H1 (cell line): Measurements from ENCODE around the gene PSPC1. TPM values are rescaled to one million over a fixed set of nuclear protein-coding genes. Genes with fewer than 3 reads are reported as not detected.

Experiments used
- CTCF ChIA-PET: fragments of 300-600 bp; sonication (Branson Sonifier 250); formaldehyde crosslinking; loops from one replicate; lab custom pipeline; 2021; ENCODE audit not compliant: partially characterized antibody; lab: Charles Lee
- POLR2A ChIA-PET: fragments of 300-600 bp; sonication (Branson Sonifier 250); formaldehyde crosslinking; loops from one replicate; lab custom pipeline; 2021; ENCODE audit warnings: inconsistent platforms; ENCODE audit not compliant: partially characterized antibody; lab: Charles Lee
- DNase-seq, 2 experiments: peaks; one replicate each; pipeline versions ENCODE4 v3.0.0 to v3.0.0-alpha.2; 2010 to 2022; ENCODE audit warnings: low spot score in 2 of 2, low read depth in 1 of 2, mixed read lengths in 1 of 2
- FAIRE-seq: peaks from 2 replicates; lab custom pipeline; 2011; peaks lifted over from hg19 to GRCh38; lab: Jason Lieb, UNC
- H2AFZ ChIP-seq: 2 replicates; pipeline ENCODE4 v1.8.1; 2012; ENCODE audit warnings: low read length, inconsistent platforms
- H2AK5ac ChIP-seq: 2 replicates; pipeline ENCODE4 v1.6.1; 2013; ENCODE audit warnings: low read depth, low read length
- H2BK120ac ChIP-seq: replicated peaks from 2 replicates; pipeline ENCODE3; 2013; ENCODE audit warnings: low read depth, low read length, inconsistent platforms
- H2BK12ac ChIP-seq: 2 replicates; pipeline ENCODE4 v1.6.1; 2013; ENCODE audit warnings: low read depth, low read length
- H2BK15ac ChIP-seq: 2 replicates; pipeline ENCODE4 v1.6.1; 2013; ENCODE audit warnings: low read length
- H2BK20ac ChIP-seq: 2 replicates; pipeline ENCODE4 v1.6.1; 2013; ENCODE audit warnings: low read length
- H2BK5ac ChIP-seq: 2 replicates; pipeline ENCODE4 v1.6.1; 2013; ENCODE audit warnings: low read depth, low read length
- H3K14ac ChIP-seq: 2 replicates; pipeline ENCODE4 v1.6.1; 2013; ENCODE audit warnings: inconsistent platforms; ENCODE audit not compliant: insufficient read length
- H3K18ac ChIP-seq: 2 replicates; pipeline ENCODE4 v1.6.1; 2013; ENCODE audit warnings: low read length; ENCODE audit errors: extremely low read depth
- H3K23ac ChIP-seq: 2 replicates; pipeline ENCODE4 v1.6.1; 2013; ENCODE audit warnings: inconsistent platforms; ENCODE audit not compliant: insufficient read length
- H3K23me2 ChIP-seq: 2 replicates; pipeline ENCODE4 v1.6.1; 2013; ENCODE audit warnings: low read depth, low read length
- H3K27ac ChIP-seq: 2 replicates; pipeline ENCODE4 v1.6.1; 2011; ENCODE audit warnings: low read depth, low read length, inconsistent platforms
- H3K27me3 ChIP-seq, 4 experiments: replicated peaks in 1 of 4; 1 replicate in 1 of 4; 2 replicates in 3 of 4; pipeline versions ENCODE4 v1.6.1 to v1.8.1; 2011 to 2013; ENCODE audit warnings: low read length in 3 of 4, mild to moderate bottlenecking in 3 of 4, inconsistent platforms in 2 of 4, mixed read lengths in 2 of 4, moderate library complexity in 1 of 4; ENCODE audit not compliant: control insufficient read depth in 3 of 4, insufficient read depth in 3 of 4; ENCODE audit errors: extremely low read depth in 1 of 4
- H3K36me3 ChIP-seq, 4 experiments: 2 replicates each; pipeline versions ENCODE4 v1.6.1 to v1.8.1; 2011 to 2013; ENCODE audit warnings: mild to moderate bottlenecking in 4 of 4, low read length in 3 of 4, moderate library complexity in 2 of 4, control low read depth in 1 of 4, inconsistent platforms in 1 of 4; ENCODE audit not compliant: insufficient read depth in 4 of 4, control insufficient read depth in 2 of 4
- H3K4ac ChIP-seq: replicated peaks from 2 replicates; pipeline ENCODE3; 2013; ENCODE audit warnings: low read length, low read depth, mixed read lengths, inconsistent platforms; ENCODE audit not compliant: insufficient read length
- H3K4me1 ChIP-seq, 4 experiments: replicated peaks in 1 of 4; 1 replicate in 1 of 4; 2 replicates in 3 of 4; pipeline versions ENCODE4 v1.6.1 to v1.8.1; 2011 to 2013; ENCODE audit warnings: low read length in 3 of 4, inconsistent platforms in 2 of 4, mixed read lengths in 1 of 4; ENCODE audit not compliant: insufficient read depth in 4 of 4, control insufficient read depth in 3 of 4
- H3K4me2 ChIP-seq, 2 experiments: 2 replicates each; pipeline versions ENCODE4 v1.6.1 to v1.8.1; 2011 to 2013; ENCODE audit warnings: low read depth in 2 of 2, low read length in 2 of 2, control low read depth in 1 of 2, inconsistent platforms in 1 of 2, mild to moderate bottlenecking in 1 of 2; ENCODE audit not compliant: insufficient read depth in 1 of 2
- H3K4me3 ChIP-seq, 4 experiments: fragments of 200-600, 300-600 bp in 1 of 4; sonication (generic), shearing (Covaris generic), sonication (Bioruptor Twin) in 1 of 4; 2 replicates each; pipeline versions ENCODE4 v1.5.1 to v1.8.1; 2011 to 2016; ENCODE audit warnings: low read length in 4 of 4, low read depth in 3 of 4, control low read depth in 2 of 4, inconsistent platforms in 2 of 4, mild to moderate bottlenecking in 2 of 4, mixed read lengths in 1 of 4, moderate library complexity in 1 of 4; ENCODE audit not compliant: insufficient read depth in 2 of 4; ENCODE audit errors: extremely low read depth in 1 of 4
- H3K56ac ChIP-seq: replicated peaks from 2 replicates; pipeline ENCODE3; 2013; ENCODE audit warnings: low read depth, mild to moderate bottlenecking, mixed read lengths, low read length, inconsistent platforms; ENCODE audit not compliant: insufficient read length
- H3K79me1 ChIP-seq: 2 replicates; pipeline ENCODE4 v1.6.1; 2013; ENCODE audit warnings: low read depth, low read length, control low read depth
- H3K79me2 ChIP-seq, 2 experiments: 2 replicates each; pipeline versions ENCODE4 v1.6.1 to v1.8.1; 2012 to 2013; ENCODE audit warnings: low read length in 2 of 2, mild to moderate bottlenecking in 2 of 2, inconsistent platforms in 1 of 2; ENCODE audit not compliant: insufficient read depth in 2 of 2, control insufficient read depth in 1 of 2
- H3K9ac ChIP-seq, 4 experiments: replicated peaks in 1 of 4; 1 replicate in 1 of 4; 2 replicates in 3 of 4; pipeline versions ENCODE4 v1.6.1 to v1.8.1; 2011 to 2013; ENCODE audit warnings: low read depth in 3 of 4, low read length in 3 of 4, control low read depth in 2 of 4, mild to moderate bottlenecking in 2 of 4, moderate library complexity in 2 of 4, inconsistent platforms in 1 of 4; ENCODE audit errors: extremely low read depth in 1 of 4
- H3K9me3 ChIP-seq, 2 experiments: 2 replicates each; pipeline versions ENCODE4 v1.6.1 to v1.8.1; 2012 to 2013; ENCODE audit warnings: mild to moderate bottlenecking in 2 of 2, moderate library complexity in 2 of 2, control low read depth in 1 of 2, inconsistent platforms in 1 of 2, low read depth in 1 of 2, low read length in 1 of 2, mixed read lengths in 1 of 2; ENCODE audit not compliant: insufficient read depth in 2 of 2
- H4K20me1 ChIP-seq, 2 experiments: replicated peaks in 1 of 2; 2 replicates each; pipeline versions ENCODE3 to v1.8.1; 2011 to 2013; ENCODE audit warnings: inconsistent platforms in 2 of 2, low read length in 2 of 2, mild to moderate bottlenecking in 1 of 2; ENCODE audit not compliant: insufficient read depth in 2 of 2, control insufficient read depth in 1 of 2
- H4K5ac ChIP-seq: 2 replicates; pipeline ENCODE4 v1.6.1; 2013; ENCODE audit warnings: low read length, low read depth, mixed read lengths, inconsistent platforms; ENCODE audit not compliant: insufficient read length
- H4K8ac ChIP-seq: 2 replicates; pipeline ENCODE4 v1.8.0; 2013; ENCODE audit warnings: mild to moderate bottlenecking, moderate library complexity, low read length, inconsistent platforms; ENCODE audit not compliant: insufficient read depth; ENCODE audit errors: extremely low read depth
- H4K91ac ChIP-seq: replicated peaks from 2 replicates; pipeline ENCODE3; 2013; ENCODE audit warnings: low read length, mixed read lengths, inconsistent platforms; ENCODE audit not compliant: insufficient read length
- CREB1 ChIP-seq: IDR thresholded peaks from 2 replicates; pipeline ENCODE4 v1.6.1; 2012; ENCODE audit warnings: inconsistent platforms
- ZNF274 ChIP-seq: IDR thresholded peaks from 2 replicates; pipeline ENCODE4 v1.7.0; 2012; ENCODE audit warnings: low read length, borderline replicate concordance; ENCODE audit errors: extremely low read depth
- polyA plus RNA-seq, 7 experiments: library from polyadenylated mRNA; depleted of rRNA in 3 of 7; stranded (reverse) in 5 of 7; unstranded in 2 of 7; fragments of >200 nt in 5 of 7; fragments of 200-250 nt in 2 of 7; gene quantifications; 1 replicate in 5 of 7; 2 replicates in 1 of 7; 4 replicates in 1 of 7; pipeline versions ENCODE4 v1.2.1 to v1.2.3, GENCODE V29; 2011 to 2013; ENCODE audit warnings: missing spikeins in 2 of 7, mixed read lengths in 2 of 7
- total RNA-seq: library from RNA; stranded (reverse); fragmentation: NEBNext Ultra II Directional; extraction: Animal tissue kit (Norgen Biotek cat#: 25700); gene quantifications from 2 replicates; pipeline ENCODE4 v1.2.1, GENCODE V29; 2021

Gene PSPC1
- total and polyA plus RNA-seq, 2 of the 8 experiments (the other 6 are each of a cell fraction or from before 2014, with no cell fraction given) = 53.4 to 97.4 TPM

DNA sequence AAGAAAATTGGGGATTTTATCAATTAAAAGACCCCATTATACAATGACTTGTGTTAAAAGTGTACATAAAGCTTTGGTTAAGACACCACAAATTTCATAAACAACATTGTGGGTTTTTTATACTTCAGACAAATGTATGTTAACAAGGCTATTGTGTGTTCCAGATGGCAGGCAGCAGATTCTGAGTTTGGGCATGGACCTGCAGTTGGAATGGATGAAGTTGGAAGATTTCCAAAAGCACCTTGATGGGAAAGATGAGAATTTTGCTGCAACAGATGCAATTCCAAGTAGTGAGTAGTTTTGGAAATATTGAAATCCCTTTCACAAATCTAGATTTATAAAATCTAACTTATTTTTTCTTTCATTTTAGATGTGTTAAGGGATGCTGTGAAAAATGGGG lies 123.9 kb downstream of the PSPC1 start:
- H3K79me1 ChIP-seq = no peaks in the 10 kb centered on the region; the same call in 1 of the 2 replicates
- no peak overlapping the region for H3K4me3 ChIP-seq
- H3K18ac ChIP-seq = no peak overlapping the region
- H3K9ac ChIP-seq = no peak overlapping the region
- no peak overlapping the region for H3K14ac ChIP-seq
- no peaks in the 10 kb centered on the region for H3K9me3 ChIP-seq
- no peak overlapping the region for H4K8ac ChIP-seq
- H4K91ac ChIP-seq = no peak overlapping the region
- H2BK5ac ChIP-seq = no peak overlapping the region
- H2AFZ ChIP-seq = no peak overlapping the region
- TF ChIP-seq ZNF274 = no peak
- TF ChIP-seq CREB1 = no peak
- no peak overlapping the region for H2BK120ac ChIP-seq
- no peak overlapping the region for H2AK5ac ChIP-seq
- no peak overlapping the region for H3K4me2 ChIP-seq
- ChIA-PET POLR2A (no interaction called here), CTCF (no interaction called here)
- FAIRE-seq (no peak), DNase-seq (no peak)
- H2BK20ac ChIP-seq = no peak overlapping the region
- no peak overlapping the region for H3K4ac ChIP-seq
- H3K23me2 ChIP-seq = no peaks in the 10 kb centered on the region
- H3K23ac ChIP-seq = no peak overlapping the region
- H3K4me1 ChIP-seq = no peaks in the 10 kb centered on the region
- H4K5ac ChIP-seq = no peak overlapping the region
- peaks cover 0 to 9% (median 7%) of the 10 kb centered on the region in 4 experiments; a peak in 4 of 8 replicates for H3K36me3 ChIP-seq
- H3K27me3 ChIP-seq = no peaks in the 10 kb centered on the region
- no peak overlapping the region for H2BK12ac ChIP-seq
- peaks cover 2 to 5% of the 10 kb centered on the region in 2 experiments for H4K20me1 ChIP-seq
- no peak overlapping the region for H2BK15ac ChIP-seq
- H3K27ac ChIP-seq = no peak overlapping the region
- H3K79me2 ChIP-seq = no peaks in the 10 kb centered on the region
- H3K56ac ChIP-seq = no peak overlapping the region
